H9 (cell line): ENCODE measurements around the gene KISS1R. TPM values are rescaled to one million over a fixed set of nuclear protein-coding genes. Genes with fewer than 3 reads are reported as not detected.
A peak's percentile ranks its signal among the peaks of the same experiment; 100 is the strongest.

ENCODE experiments used
- DNase-seq: peaks from one replicate; pipeline ENCODE4 v3.0.0-alpha.2; 2017
- H2AFZ ChIP-seq: one replicate; pipeline ENCODE4 v1.6.1; 2013; ENCODE audit warnings: mild to moderate bottlenecking, low read length, control low read depth, moderate library complexity
- H2AK5ac ChIP-seq: 2 replicates; pipeline ENCODE4 v1.6.1; 2013; ENCODE audit warnings: low read length, control low read depth, mixed read lengths; ENCODE audit not compliant: insufficient read length
- H2BK120ac ChIP-seq: one replicate; pipeline ENCODE4 v1.6.1; 2013; ENCODE audit warnings: low read depth, mild to moderate bottlenecking, low read length, control low read depth, inconsistent platforms; ENCODE audit not compliant: poor library complexity, severe bottlenecking
- H2BK12ac ChIP-seq: 2 replicates; pipeline ENCODE4 v1.6.1; 2013; ENCODE audit warnings: low read length, control low read depth, mixed read lengths, low read depth; ENCODE audit not compliant: insufficient read length
- H2BK15ac ChIP-seq: 2 replicates; pipeline ENCODE4 v1.6.1; 2013; ENCODE audit warnings: low read depth, low read length, control low read depth
- H2BK20ac ChIP-seq: one replicate; pipeline ENCODE4 v1.6.1; 2013; ENCODE audit warnings: low read depth, mild to moderate bottlenecking, low read length, control low read depth, inconsistent platforms; ENCODE audit not compliant: poor library complexity, severe bottlenecking
- H2BK5ac ChIP-seq: 2 replicates; pipeline ENCODE4 v1.6.1; 2013; ENCODE audit warnings: low read length, control low read depth, mixed read lengths; ENCODE audit not compliant: insufficient read length
- H3K14ac ChIP-seq: 2 replicates; pipeline ENCODE4 v1.6.1; 2013; ENCODE audit warnings: low read length, control low read depth; ENCODE audit not compliant: insufficient read depth
- H3K18ac ChIP-seq: 2 replicates; pipeline ENCODE4 v1.6.1; 2013; ENCODE audit warnings: low read depth, mild to moderate bottlenecking, mixed read lengths, low read length, control low read depth; ENCODE audit not compliant: insufficient read length
- H3K23ac ChIP-seq: 2 replicates; pipeline ENCODE4 v1.6.1; 2013; ENCODE audit warnings: low read length, control low read depth, mixed read lengths, low read depth; ENCODE audit not compliant: insufficient read length
- H3K23me2 ChIP-seq: 2 replicates; pipeline ENCODE4 v1.6.1; 2013; ENCODE audit warnings: low read depth, mild to moderate bottlenecking, mixed read lengths, low read length, control low read depth; ENCODE audit not compliant: insufficient read length, poor library complexity, severe bottlenecking
- H3K27ac ChIP-seq: 2 replicates; pipeline ENCODE4 v1.5.1; 2013; ENCODE audit warnings: low read length, control low read depth, mixed read lengths, low read depth; ENCODE audit not compliant: insufficient read length
- H3K27me3 ChIP-seq: 2 replicates; pipeline ENCODE4 v1.6.1; 2013; ENCODE audit warnings: low read length, control low read depth, inconsistent platforms; ENCODE audit not compliant: insufficient read depth
- H3K4ac ChIP-seq: 2 replicates; pipeline ENCODE4 v1.6.1; 2013; ENCODE audit warnings: low read depth, mild to moderate bottlenecking, control low read depth, inconsistent platforms, low read length, moderate library complexity
- H3K4me1 ChIP-seq: 2 replicates; pipeline ENCODE4 v1.6.1; 2013; ENCODE audit warnings: low read length, control low read depth, inconsistent platforms; ENCODE audit not compliant: insufficient read depth
- H3K4me2 ChIP-seq: 2 replicates; pipeline ENCODE4 v1.6.1; 2013; ENCODE audit warnings: low read length, control low read depth, mixed read lengths; ENCODE audit not compliant: insufficient read length, insufficient read depth
- H3K56ac ChIP-seq: 2 replicates; pipeline ENCODE4 v1.6.1; 2013; ENCODE audit warnings: low read depth, mild to moderate bottlenecking, mixed read lengths, low read length, control low read depth; ENCODE audit not compliant: insufficient read length
- H3K79me1 ChIP-seq: 2 replicates; pipeline ENCODE4 v1.6.1; 2013; ENCODE audit warnings: low read depth, mild to moderate bottlenecking, moderate library complexity, low read length, control low read depth, inconsistent platforms; ENCODE audit not compliant: insufficient read depth, poor library complexity, severe bottlenecking
- H3K79me2 ChIP-seq: 2 replicates; pipeline ENCODE4 v1.6.1; 2013; ENCODE audit warnings: low read length, control low read depth, inconsistent platforms; ENCODE audit not compliant: insufficient read depth
- H3K9ac ChIP-seq: 2 replicates; pipeline ENCODE4 v1.6.1; 2013; ENCODE audit warnings: low read length, control low read depth, mixed read lengths; ENCODE audit not compliant: insufficient read length; ENCODE audit errors: extremely low read depth
- H3K9me3 ChIP-seq: one replicate; pipeline ENCODE4 v1.6.1; 2013; ENCODE audit warnings: low read depth, low read length, inconsistent platforms; ENCODE audit not compliant: control insufficient read depth
- H3T11ph ChIP-seq: one replicate; pipeline ENCODE4 v1.6.1; 2013; ENCODE audit warnings: mild to moderate bottlenecking, low read length, control low read depth, inconsistent platforms
- H4K20me1 ChIP-seq: one replicate; pipeline ENCODE4 v1.6.1; 2013; ENCODE audit not compliant: control insufficient read depth, insufficient read length, insufficient read depth
- H4K5ac ChIP-seq: 2 replicates; pipeline ENCODE4 v1.6.1; 2013; ENCODE audit warnings: low read depth, mild to moderate bottlenecking, mixed read lengths, low read length, control low read depth; ENCODE audit not compliant: insufficient read length
- H4K8ac ChIP-seq: replicated peaks from 2 replicates; pipeline ENCODE4 v1.6.1; 2013; ENCODE audit warnings: low read length, control low read depth, mixed read lengths, low read depth; ENCODE audit not compliant: insufficient read length
- H4K91ac ChIP-seq: 2 replicates; pipeline ENCODE4 v1.6.1; 2013; ENCODE audit warnings: low read depth, mild to moderate bottlenecking, moderate library complexity, mixed read lengths, low read length, control low read depth; ENCODE audit not compliant: insufficient read length
- H3K27ac Mint-ChIP-seq, 3 experiments: 2 replicates in 2 of 3; 3 replicates in 1 of 3; pipeline ENCODE4 v1.8.0; 2020 to 2021; ENCODE audit warnings: mixed read lengths in 3 of 3, mild to moderate bottlenecking in 1 of 3, moderate library complexity in 1 of 3
- H3K27me3 Mint-ChIP-seq: 2 replicates; pipeline ENCODE4 v1.8.0; 2021; ENCODE audit warnings: low read depth, mild to moderate bottlenecking, moderate library complexity, mixed read lengths
- H3K36me3 Mint-ChIP-seq, 3 experiments: 2 replicates in 2 of 3; 3 replicates in 1 of 3; pipeline ENCODE4 v1.8.0; 2020 to 2021; ENCODE audit warnings: low read depth in 3 of 3, mixed read lengths in 3 of 3; ENCODE audit not compliant: insufficient read depth in 1 of 3
- H3K4me1 Mint-ChIP-seq, 2 experiments: 2 replicates each; pipeline ENCODE4 v1.8.0; 2020; ENCODE audit warnings: mixed read lengths in 2 of 2
- H3K4me3 Mint-ChIP-seq, 2 experiments: 2 replicates in 1 of 2; 3 replicates in 1 of 2; pipeline ENCODE4 v1.8.0; 2020 to 2021; ENCODE audit warnings: mild to moderate bottlenecking in 2 of 2, mixed read lengths in 2 of 2, moderate library complexity in 1 of 2
- H3K9me3 Mint-ChIP-seq, 2 experiments: 2 replicates in 1 of 2; 3 replicates in 1 of 2; pipeline ENCODE4 v1.8.0; 2020; ENCODE audit warnings: mild to moderate bottlenecking in 2 of 2, mixed read lengths in 2 of 2, moderate library complexity in 1 of 2
- CTCF ChIP-seq: fragments of 200-600 bp; sonication (generic); conservative IDR thresholded peaks from 3 replicates; pipeline ENCODE4 v1.8.0; 2021; ENCODE audit warnings: antibody characterized with exemption, mild to moderate bottlenecking
- WGBS: extraction: QIAGEN DNeasy Blood & Tissue Kit; methylation state at CpG from one replicate; pipeline ENCODE4 v1.1.7; 2013; ENCODE audit warnings: missing lambda C conversion rate, low lambda C conversion rate, mixed read lengths; ENCODE audit not compliant: insufficient read length; ENCODE audit errors: extremely low coverage; 5-methylcytosine and 5-hydroxymethylcytosine counted together
- total RNA-seq: library from RNA; stranded (reverse); gene quantifications from 2 replicates; pipeline ENCODE4 v1.2.1, GENCODE V29; 2021

The KISS1R gene
- total RNA-seq, 1 experiment from 2014 or later = 3.3 TPM

- Histone ChIP-seq H3K9me3 (no peaks in the 10 kb centered on the region), H3K27ac (no peak overlapping the region), H2BK5ac (no peak overlapping the region), H4K20me1 (no peaks in the 10 kb centered on the region), H2BK20ac (no peak overlapping the region), H2BK120ac (no peak overlapping the region), H3K4me1 (no peaks in the 10 kb centered on the region), H2BK15ac (no peak overlapping the region), H3K4me2 (peak overlapping the region; percentile 67), H3K14ac (peak overlapping the region; percentile 73; the same call in 1 of the 2 replicates), H3K79me2 (no peaks in the 10 kb centered on the region; the same call in 1 of the 2 replicates), H2AK5ac (no peak overlapping the region), H3K18ac (peak overlapping the region; percentile 59), H3K56ac (no peak overlapping the region), H3K23ac (no peak overlapping the region), H2BK12ac (no peak overlapping the region), H3K4ac (no peak overlapping the region), H3K27me3 (peaks cover 8% of the 10 kb centered on the region; the same call in 1 of the 2 replicates), H4K8ac (no peak overlapping the region), H4K5ac (no peak overlapping the region), H3T11ph (no peak overlapping the region), H2AFZ (no peak overlapping the region), H4K91ac (no peak overlapping the region), H3K23me2 (peaks cover 3% of the 10 kb centered on the region), H3K79me1 (no peaks in the 10 kb centered on the region), H3K9ac (no peak overlapping the region)
- TF ChIP-seq CTCF = no peak
- DNase-seq = peak; percentile 66
- peaks cover 25% of the 10 kb centered on the region for H3K27me3 Mint-ChIP-seq
- peaks cover 6 to 11% (median 9%) of the 10 kb centered on the region in 3 experiments for H3K36me3 Mint-ChIP-seq
- no peaks in the 10 kb centered on the region; a peak in 1 of 5 replicates for H3K9me3 Mint-ChIP-seq
- 0 out of 7 replicates have a peak overlapping the region, but pooled peaks of 1 of the 3 experiments have one; percentile 34 for H3K27ac Mint-ChIP-seq
- no CpG with 5 or more reads among the region's 39 CpGs for WGBS
- peaks cover 5 to 18% of the 10 kb centered on the region in 2 experiments for H3K4me1 Mint-ChIP-seq
- peak overlapping the region; percentile 67 to 80 for H3K4me3 Mint-ChIP-seq
Measured at GRCh38 chr19:925087-925525, 8.0 kb downstream of the KISS1R start.
